Loucy (cell line): ENCODE data around the gene MLYCD.

Source experiments
- H2AFZ ChIP-seq: fragments of 200-600 bp; sonication (generic); 2 replicates; pipeline ENCODE4 v1.6.0; 2016; ENCODE audit warnings: antibody characterized with exemption, mild to moderate bottlenecking, low read length, moderate library complexity
- H3F3A ChIP-seq: fragments of 200-600 bp; 2 replicates; pipeline ENCODE4 v1.6.0; 2016; ENCODE audit warnings: antibody characterized with exemption, low read depth, mild to moderate bottlenecking
- H3K27me3 ChIP-seq: fragments of 200-600 bp; sonication (generic); 2 replicates; pipeline ENCODE4 v1.6.1; 2014; ENCODE audit warnings: low read length, mild to moderate bottlenecking; ENCODE audit not compliant: insufficient read depth, poor library complexity, severe bottlenecking
- H3K36me3 ChIP-seq: fragments of 200-600 bp; sonication (generic); 2 replicates; pipeline ENCODE4 v1.6.1; 2016; ENCODE audit warnings: low read length; ENCODE audit not compliant: insufficient read depth
- H3K4me1 ChIP-seq: fragments of 200-600 bp; sonication (generic); 2 replicates; pipeline ENCODE4 v1.5.1; 2014; ENCODE audit warnings: low read length, mild to moderate bottlenecking; ENCODE audit not compliant: insufficient read depth, poor library complexity, severe bottlenecking
- H3K4me2 ChIP-seq: fragments of 200-600 bp; sonication (generic); 2 replicates; pipeline ENCODE4 v1.6.0; 2014; ENCODE audit warnings: antibody characterized with exemption, low read length, low read depth, mild to moderate bottlenecking; ENCODE audit not compliant: poor library complexity, severe bottlenecking
- H3K4me3 ChIP-seq: fragments of 200-600 bp; sonication (generic); 2 replicates; pipeline ENCODE4 v1.5.1; 2014; ENCODE audit warnings: low read length, mild to moderate bottlenecking, mixed read lengths; ENCODE audit not compliant: poor library complexity, severe bottlenecking
- H3K79me2 ChIP-seq: fragments of 200-600 bp; sonication (generic); 2 replicates; pipeline ENCODE4 v1.6.1; 2014; ENCODE audit warnings: low read length; ENCODE audit not compliant: insufficient read depth
- H3K9ac ChIP-seq: fragments of 200-600 bp; sonication (generic); 2 replicates; pipeline ENCODE4 v1.6.0; 2014; ENCODE audit warnings: mild to moderate bottlenecking, low read depth, low read length, moderate library complexity; ENCODE audit not compliant: poor library complexity, severe bottlenecking
- H3K9me2 ChIP-seq: fragments of 200-600 bp; sonication (generic); replicated peaks from 2 replicates; pipeline ENCODE4 v1.6.1; 2016; ENCODE audit warnings: low read depth, low read length, mixed read lengths
- H3K9me3 ChIP-seq: fragments of 200-600 bp; sonication (generic); 2 replicates; pipeline ENCODE4 v1.6.1; 2014; ENCODE audit warnings: mild to moderate bottlenecking, antibody characterized with exemption, low read length, low read depth; ENCODE audit not compliant: insufficient read depth
- H4K20me1 ChIP-seq: fragments of 200-600 bp; sonication (generic); 2 replicates; pipeline ENCODE4 v1.6.0; 2014; ENCODE audit warnings: antibody characterized with exemption, low read length, mild to moderate bottlenecking; ENCODE audit not compliant: insufficient read depth, poor library complexity, severe bottlenecking
- CTCF ChIP-seq: fragments of 200-600 bp; sonication (generic); conservative IDR thresholded peaks from 2 replicates; pipeline ENCODE4 v1.5.1; 2014; ENCODE audit warnings: mild to moderate bottlenecking, antibody characterized with exemption, low read length
- EZH2phosphoT487 ChIP-seq: fragments of 200-600 bp; IDR thresholded peaks from 2 replicates; pipeline ENCODE4 v1.6.1; 2018; ENCODE audit warnings: antibody characterized with exemption, mild to moderate bottlenecking, moderate library complexity, borderline replicate concordance

MLYCD gene

GRCh38 chr16:83923581-83924365 lies 24.9 kb downstream of the MLYCD start:
- TF ChIP-seq EZH2phosphoT487, result no peak
- TF ChIP-seq CTCF, result no peak
- H3K9me3 ChIP-seq, result no peaks in the 10 kb centered on the region
- no peaks in the 10 kb centered on the region for H3F3A ChIP-seq
- H3K9me2 ChIP-seq, result no peaks in the 10 kb centered on the region
- H3K27me3 ChIP-seq, result no peaks in the 10 kb centered on the region
- no peak overlapping the region for H2AFZ ChIP-seq
- no peaks in the 10 kb centered on the region for H3K4me1 ChIP-seq
- H3K9ac ChIP-seq, result no peak overlapping the region
- peaks cover 15% of the 10 kb centered on the region; the same call in 1 of the 2 replicates for H3K36me3 ChIP-seq
- H3K79me2 ChIP-seq, result no peaks in the 10 kb centered on the region
- H3K4me3 ChIP-seq, result no peak overlapping the region
- H4K20me1 ChIP-seq, result no peaks in the 10 kb centered on the region
- no peak overlapping the region for H3K4me2 ChIP-seq

GRCh38 chr16:83924686-83925085 lies 25.8 kb downstream of the MLYCD start:
- Histone ChIP-seq H4K20me1 (no peaks in the 10 kb centered on the region), H3K9me2 (no peaks in the 10 kb centered on the region), H2AFZ (no peak overlapping the region), H3K9ac (no peak overlapping the region), H3K9me3 (no peaks in the 10 kb centered on the region), H3K27me3 (no peaks in the 10 kb centered on the region), H3K4me3 (no peak overlapping the region), H3K36me3 (peaks cover 6% of the 10 kb centered on the region; the same call in 1 of the 2 replicates), H3K4me2 (no peak overlapping the region), H3K79me2 (no peaks in the 10 kb centered on the region), H3K4me1 (no peaks in the 10 kb centered on the region), H3F3A (no peaks in the 10 kb centered on the region)
- TF ChIP-seq CTCF (no peak), EZH2phosphoT487 (no peak)

- no peaks in the 10 kb centered on the region for H3K9me2 ChIP-seq
- no peaks in the 10 kb centered on the region for H3F3A ChIP-seq
- no peaks in the 10 kb centered on the region for H4K20me1 ChIP-seq
- H3K36me3 ChIP-seq, result no peaks in the 10 kb centered on the region
- H3K27me3 ChIP-seq, result no peaks in the 10 kb centered on the region
- no peak overlapping the region for H3K9ac ChIP-seq
- no peaks in the 10 kb centered on the region for H3K79me2 ChIP-seq
- no peak overlapping the region for H3K4me3 ChIP-seq
- no peak overlapping the region for H2AFZ ChIP-seq
- TF ChIP-seq EZH2phosphoT487 (no peak), CTCF (no peak)
- no peaks in the 10 kb centered on the region for H3K9me3 ChIP-seq
- H3K4me1 ChIP-seq, result no peaks in the 10 kb centered on the region
- no peak overlapping the region for H3K4me2 ChIP-seq
These were observed 26.4 kb downstream of the MLYCD start for GRCh38 chr16:83925095-83925905.
